Measurements from ENCODE around the gene STXBP3.

The STXBP3 gene

GRCh38 chr1:108842525-108843181 is 96.2 kb downstream of the STXBP3 start:
- H3K36me3 ChIP-seq (ENCODE audit: control insufficient read depth, insufficient read depth, low read length) = no peaks in the 10 kb centered on the region
- no peaks in the 10 kb centered on the region for H3K79me2 ChIP-seq
- no peak overlapping the region for H3K4me3 ChIP-seq (ENCODE audit: low read depth, low read length)
- no peak overlapping the region for H3K4me2 ChIP-seq (ENCODE audit: low read length)
- H3K27ac ChIP-seq = no peak overlapping the region
- no peak overlapping the region for H2AFZ ChIP-seq
- peaks cover 9% of the 10 kb centered on the region for H3K4me1 ChIP-seq
- no peaks in the 10 kb centered on the region for H3K27me3 ChIP-seq (ENCODE audit: control insufficient read depth, insufficient read depth, low read length)
- H3K9ac ChIP-seq = no peak overlapping the region
- no peaks in the 10 kb centered on the region for H3K9me3 ChIP-seq (ENCODE audit: control insufficient read depth, low read length)
- no peak for TF ChIP-seq CTCF (IDR thresholded peaks at IDR 0.05)

GRCh38 chr1:108843390-108844137 is 97.1 kb downstream of the STXBP3 start:
- Histone ChIP-seq H3K4me3 (ENCODE audit: low read depth, low read length) (no peak overlapping the region), H3K4me2 (ENCODE audit: low read length) (no peak overlapping the region), H3K27me3 (ENCODE audit: control insufficient read depth, insufficient read depth, low read length) (no peaks in the 10 kb centered on the region), H3K36me3 (ENCODE audit: control insufficient read depth, insufficient read depth, low read length) (no peaks in the 10 kb centered on the region), H3K4me1 (peaks cover 9% of the 10 kb centered on the region), H3K9ac (no peak overlapping the region), H2AFZ (peak overlapping the region; percentile 11), H3K79me2 (no peaks in the 10 kb centered on the region), H3K27ac (no peak overlapping the region), H3K9me3 (ENCODE audit: control insufficient read depth, low read length) (no peaks in the 10 kb centered on the region)
- no peak for TF ChIP-seq CTCF (IDR thresholded peaks at IDR 0.05)

- no peaks in the 10 kb centered on the region for H3K27me3 ChIP-seq (ENCODE audit: control insufficient read depth, insufficient read depth, low read length)
- no peak overlapping the region for H2AFZ ChIP-seq
- H3K9me3 ChIP-seq (ENCODE audit: control insufficient read depth, low read length) = no peaks in the 10 kb centered on the region
- no peaks in the 10 kb centered on the region for H3K79me2 ChIP-seq
- no peak overlapping the region for H3K9ac ChIP-seq
- H3K4me3 ChIP-seq (ENCODE audit: low read depth, low read length) = no peak overlapping the region
- H3K4me2 ChIP-seq (ENCODE audit: low read length) = no peak overlapping the region
- H3K27ac ChIP-seq = peak overlapping the region; percentile 82
- H3K4me1 ChIP-seq = peaks cover 9% of the 10 kb centered on the region
- H3K36me3 ChIP-seq (ENCODE audit: control insufficient read depth, insufficient read depth, low read length) = no peaks in the 10 kb centered on the region
- no peak for TF ChIP-seq CTCF (IDR thresholded peaks at IDR 0.05)
These were observed 99.0 kb downstream of the STXBP3 start for GRCh38 chr1:108845446-108845845.

- no peaks in the 10 kb centered on the region for H3K79me2 ChIP-seq
- no peak overlapping the region for H3K4me3 ChIP-seq (ENCODE audit: low read depth, low read length)
- no peak overlapping the region for H3K9ac ChIP-seq
- no peaks in the 10 kb centered on the region for H3K27me3 ChIP-seq (ENCODE audit: control insufficient read depth, insufficient read depth, low read length)
- H3K4me2 ChIP-seq (ENCODE audit: low read length) = peak overlapping the region; percentile 60
- peak overlapping the region; percentile 82 for H3K27ac ChIP-seq
- no peak for TF ChIP-seq CTCF (IDR thresholded peaks at IDR 0.05)
- no peaks in the 10 kb centered on the region for H3K36me3 ChIP-seq (ENCODE audit: control insufficient read depth, insufficient read depth, low read length)
- no peaks in the 10 kb centered on the region for H3K9me3 ChIP-seq (ENCODE audit: control insufficient read depth, low read length)
- peak overlapping the region; percentile 66 for H2AFZ ChIP-seq
- peaks cover 9% of the 10 kb centered on the region for H3K4me1 ChIP-seq
These were observed 99.5 kb downstream of the STXBP3 start for GRCh38 chr1:108845991-108846390.
